Retina (tissue), 1 donor: ENCODE data around the gene BZW1.

Experiments used
- DNase-seq: peaks from one replicate; pipeline ENCODE4 v3.0.0-alpha.2; 2016

Gene BZW1

DNA sequence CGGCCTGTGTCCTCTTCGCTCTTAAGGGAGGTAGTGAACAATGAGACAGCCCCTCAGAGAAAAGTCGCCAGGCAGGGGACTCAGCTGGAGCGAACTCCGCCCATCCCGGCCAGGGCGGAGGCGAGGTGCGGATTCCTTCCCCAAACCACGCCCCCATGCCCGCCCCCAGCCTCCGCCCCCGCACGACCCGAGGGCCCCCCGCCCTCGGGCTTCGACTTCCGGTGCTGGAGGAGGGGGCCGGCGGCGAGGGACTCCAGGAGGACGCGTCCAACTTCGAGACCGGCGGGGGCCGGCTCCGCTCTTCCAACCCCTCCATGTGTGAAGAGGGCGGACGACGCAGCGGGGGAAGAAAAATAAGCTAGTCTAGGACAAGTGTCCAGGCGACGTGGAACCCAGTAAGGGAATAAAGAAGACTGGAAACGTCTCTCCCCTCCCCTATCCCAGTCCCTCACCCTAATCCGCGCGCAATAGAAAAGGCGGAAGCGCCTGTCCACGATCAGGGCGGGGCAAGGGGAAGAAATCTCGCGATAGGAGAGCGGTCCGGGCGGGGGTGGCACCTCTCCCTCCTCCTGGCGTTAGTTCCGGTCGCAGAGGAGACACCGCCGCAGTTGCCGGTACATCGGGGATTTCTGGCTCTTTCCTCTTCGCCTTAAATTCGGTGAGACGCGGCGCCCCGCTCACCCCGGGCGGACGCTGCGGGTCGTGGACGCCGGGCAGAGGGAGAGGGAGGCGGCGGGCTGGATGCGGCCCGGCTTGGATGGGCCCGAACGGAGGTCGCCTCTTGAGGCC is at the start of gene BZW1:
TSS of gene BZW1 (plus strand) at position 578 of the 789 bp plus-strand sequence. CDS start 1,308 bp downstream, outside the sequence.
- peak; percentile 99 for DNase-seq

DNA sequence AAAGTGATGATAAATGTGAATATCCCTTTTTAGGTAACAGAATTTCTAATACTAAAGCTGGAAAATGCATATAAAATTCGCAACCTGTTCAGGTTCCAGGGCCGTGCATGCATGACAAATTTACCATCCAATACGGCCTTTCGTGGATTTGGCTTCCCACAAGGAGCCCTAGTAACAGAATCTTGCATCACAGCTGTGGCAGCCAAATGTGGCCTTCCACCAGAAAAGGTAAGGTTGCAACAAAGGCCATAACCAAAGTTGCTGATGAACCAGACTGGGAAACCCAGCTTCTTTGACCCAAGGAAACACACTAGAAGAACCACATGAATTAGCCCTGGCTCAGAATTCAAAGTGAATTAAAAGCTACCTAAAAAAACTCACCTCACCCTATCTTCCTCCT is 49.6 kb upstream of the BZW1 start:
- DNase-seq, result no peak

DNA sequence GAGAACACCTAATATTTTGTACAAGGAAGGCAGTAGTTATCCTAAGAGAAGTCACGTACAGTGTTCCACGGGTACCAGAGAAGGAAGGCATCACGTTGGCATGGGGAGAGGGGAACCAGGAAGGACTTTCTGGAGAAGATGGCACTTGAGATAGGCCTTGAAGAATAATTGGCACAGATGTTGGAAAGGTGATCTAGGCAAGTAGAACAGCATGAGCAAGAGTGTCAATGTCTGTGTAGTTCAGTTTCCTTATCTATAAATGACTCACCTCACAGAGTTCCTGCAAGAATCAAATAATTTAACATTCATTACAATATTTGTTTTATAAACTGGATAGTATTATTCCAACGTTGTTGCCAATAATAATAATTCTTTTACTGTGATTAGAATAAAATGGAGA is 48.3 kb upstream of the BZW1 start:
- DNase-seq, result no peak

DNA sequence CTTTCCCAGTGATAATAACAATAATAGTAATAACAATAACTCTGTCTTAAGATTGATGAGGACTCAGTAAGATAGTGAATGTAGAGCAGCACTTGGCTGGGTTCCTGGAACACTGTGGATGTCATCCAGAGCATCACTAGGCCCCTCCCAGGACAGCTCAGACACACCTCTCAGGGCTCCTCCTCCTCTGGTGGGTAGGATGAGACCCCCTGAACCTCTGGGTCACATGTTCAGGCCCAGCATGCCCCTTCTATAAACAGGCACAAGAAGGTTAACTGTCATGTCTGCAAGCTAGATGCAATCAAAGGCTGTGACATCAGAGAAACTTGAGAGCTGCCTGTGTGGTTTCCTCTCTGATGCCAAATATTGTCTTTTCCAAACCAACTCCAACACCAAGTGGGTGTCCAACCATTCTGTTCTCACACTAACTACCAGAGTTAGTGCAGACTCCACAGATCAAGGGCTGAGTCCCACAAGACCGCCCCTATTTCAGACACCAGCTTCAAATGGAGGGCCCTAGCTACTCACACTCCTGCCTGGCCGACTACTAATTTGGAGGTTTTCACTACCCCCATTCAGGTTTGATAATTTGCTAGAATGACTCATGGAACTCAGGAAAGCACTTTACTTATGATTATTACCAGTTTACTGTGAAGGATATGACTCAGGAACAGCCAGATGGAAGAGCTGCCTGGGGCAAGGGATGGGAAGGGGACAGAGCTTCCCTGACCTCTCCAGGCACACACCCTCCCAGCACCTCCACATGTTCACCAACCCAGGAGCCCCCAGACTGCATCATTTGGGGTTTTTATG is 46.4 kb upstream of the BZW1 start:
- no peak for DNase-seq

DNA sequence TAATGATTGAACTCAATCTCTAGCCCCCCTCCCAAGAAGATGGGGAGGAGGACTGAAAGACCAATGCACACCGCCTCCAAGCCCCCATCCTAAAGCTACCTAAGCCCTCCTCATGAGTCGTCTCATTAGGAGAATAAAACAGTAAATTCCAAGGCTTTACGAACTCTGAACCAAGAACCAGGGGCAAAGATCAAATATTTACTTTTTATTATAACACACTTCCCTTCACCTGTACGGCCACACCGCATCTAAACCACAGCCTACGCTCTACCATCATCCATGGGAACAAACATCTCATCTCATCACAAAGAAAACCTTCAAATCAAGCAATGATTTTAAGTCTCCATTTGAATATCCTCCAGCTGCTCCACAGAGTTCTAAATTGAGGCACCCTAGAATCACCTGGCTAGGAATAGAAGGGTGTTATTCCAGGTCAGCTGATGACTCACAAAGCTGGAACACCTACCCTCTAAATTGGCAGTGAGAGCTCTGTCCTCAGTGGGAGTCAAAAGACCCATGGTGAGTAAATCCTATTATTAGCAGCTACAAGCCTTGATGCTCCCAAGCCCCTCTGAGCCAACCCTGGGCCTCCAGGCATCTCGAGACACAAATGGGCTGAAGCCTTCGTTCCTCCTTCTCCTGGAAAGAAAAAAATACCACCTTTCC is 45.6 kb upstream of the BZW1 start:
- no peak for DNase-seq

DNA sequence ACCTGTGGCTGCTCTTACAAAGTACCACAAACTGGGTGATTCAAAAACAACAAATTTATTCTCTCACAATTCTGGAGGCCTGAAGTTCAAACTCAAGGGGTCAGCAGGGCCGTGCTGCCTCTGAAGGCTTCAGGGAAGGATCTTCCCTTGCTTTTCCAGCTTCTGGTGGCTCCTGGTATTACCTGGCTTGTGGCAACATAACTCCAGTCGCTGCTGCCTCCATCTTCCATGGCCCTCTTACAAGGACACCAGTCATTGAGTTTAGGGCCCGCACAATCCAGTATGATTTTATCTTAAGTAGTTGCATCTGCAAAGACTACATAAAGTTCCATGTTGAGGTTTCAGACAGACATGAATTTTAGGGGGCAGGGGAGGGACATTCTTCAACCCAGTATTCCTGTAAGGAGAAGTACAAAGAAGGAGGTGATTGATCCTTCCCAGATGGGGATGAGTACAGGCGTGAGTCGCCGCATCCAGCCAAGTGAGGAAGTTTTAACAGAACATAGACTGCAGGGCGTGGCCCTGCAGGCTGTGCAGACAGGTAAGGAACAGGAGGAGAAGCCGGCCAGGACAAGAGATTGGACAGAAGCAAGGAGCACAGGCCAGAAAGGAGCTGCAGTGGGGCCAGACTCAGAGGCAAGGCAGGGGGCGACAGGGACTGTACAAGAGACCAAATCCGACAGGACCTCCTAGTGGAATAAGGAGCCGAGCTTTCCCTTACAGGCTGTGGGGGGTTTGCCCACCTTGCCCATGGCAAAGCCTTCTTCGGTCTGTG is 44.4 kb upstream of the BZW1 start:
- no peak for DNase-seq

DNA sequence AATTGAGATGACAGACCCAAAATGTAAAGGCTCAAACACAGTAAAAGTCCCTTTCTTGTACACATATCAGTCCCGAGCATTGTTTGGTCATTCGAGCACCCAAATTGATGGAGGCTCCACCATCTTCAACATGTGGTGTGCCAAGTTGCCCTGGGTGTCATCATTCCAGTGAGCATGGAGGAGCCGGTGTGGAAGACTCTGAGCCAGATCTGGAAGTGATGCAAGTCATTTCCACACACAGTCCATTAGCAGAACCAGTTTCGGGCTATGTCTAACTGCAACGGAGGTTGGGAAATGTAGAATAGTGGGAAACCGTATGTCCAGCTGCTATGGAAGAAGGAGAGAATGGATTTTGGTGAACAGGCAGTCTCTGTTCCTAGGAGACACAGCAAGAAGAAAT is 40.9 kb upstream of the BZW1 start:
- DNase-seq, result no peak

DNA sequence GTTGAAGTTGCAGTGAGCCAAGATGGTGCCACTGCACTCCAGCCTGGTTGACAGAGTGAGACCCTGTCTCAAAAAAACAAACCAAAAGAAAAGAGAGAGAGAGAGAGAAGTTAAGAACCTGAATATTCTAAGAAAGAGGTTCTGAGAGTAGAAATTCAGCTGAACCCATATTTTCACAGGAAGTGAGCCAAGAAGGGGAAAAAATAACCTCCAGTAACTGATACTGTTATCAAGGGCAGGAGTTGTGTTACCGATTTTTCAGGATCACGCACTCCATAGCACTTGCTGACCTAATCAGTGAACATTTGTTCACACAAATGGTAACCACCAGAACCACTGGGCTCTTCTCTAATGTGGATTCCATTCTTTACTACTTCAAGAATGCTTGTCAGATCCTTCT is 39.1 kb upstream of the BZW1 start:
- no peak for DNase-seq

DNA sequence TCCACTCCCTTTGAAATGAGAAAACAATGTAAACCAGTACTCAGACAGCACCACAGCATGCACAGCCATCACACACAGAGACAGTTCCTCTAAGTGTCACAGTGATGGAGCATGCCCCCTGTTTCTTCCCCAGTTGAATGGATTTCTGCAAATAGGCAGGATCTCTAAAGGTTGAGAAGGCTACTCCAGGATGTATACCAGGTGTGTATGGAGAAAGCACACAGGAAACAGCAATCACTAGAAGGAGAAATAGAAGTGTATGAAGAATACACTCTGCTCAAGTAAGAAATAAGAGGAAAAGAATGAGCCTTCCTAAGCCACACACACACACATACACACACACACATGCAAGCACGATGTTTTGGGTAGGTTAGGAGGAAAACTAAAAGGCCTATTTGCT is 38.6 kb upstream of the BZW1 start:
- DNase-seq, result no peak

DNA sequence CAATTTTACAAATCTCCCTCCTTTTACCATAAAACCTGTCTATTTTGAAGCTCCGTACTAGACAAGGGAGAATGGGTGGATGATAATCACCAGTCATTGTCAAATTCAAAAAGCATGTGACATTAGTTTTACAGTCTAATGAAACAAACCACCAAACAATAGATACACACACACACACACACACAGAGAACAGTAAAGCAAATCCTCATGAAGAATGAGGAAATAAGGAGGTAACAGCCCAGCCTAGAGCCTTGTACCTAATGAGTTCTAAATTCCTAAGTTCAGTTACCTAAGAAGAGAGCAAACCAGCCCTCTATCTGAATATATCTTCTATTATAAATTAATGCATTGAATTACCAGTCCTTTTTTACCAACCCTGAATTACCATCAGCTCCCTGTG is 36.8 kb upstream of the BZW1 start:
- DNase-seq, result no peak

DNA sequence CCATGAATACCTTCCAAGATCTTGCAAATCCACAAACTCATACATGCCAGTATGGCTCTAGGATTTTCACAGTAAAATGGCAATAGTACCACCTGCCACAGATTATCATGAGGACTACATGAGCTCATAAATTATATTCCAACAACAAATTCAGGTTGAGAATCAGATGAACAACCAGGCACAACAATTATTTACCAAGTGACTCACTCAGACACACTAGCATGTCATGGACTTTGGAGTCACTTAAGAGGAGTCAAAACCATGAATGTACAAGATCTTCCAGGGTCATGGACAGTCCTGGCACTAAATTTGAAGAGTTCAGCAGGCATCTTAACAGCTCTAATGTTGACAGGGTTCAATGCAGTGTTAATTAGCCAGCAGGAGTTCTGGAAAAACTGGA is 34.4 kb upstream of the BZW1 start:
- DNase-seq, result no peak

DNA sequence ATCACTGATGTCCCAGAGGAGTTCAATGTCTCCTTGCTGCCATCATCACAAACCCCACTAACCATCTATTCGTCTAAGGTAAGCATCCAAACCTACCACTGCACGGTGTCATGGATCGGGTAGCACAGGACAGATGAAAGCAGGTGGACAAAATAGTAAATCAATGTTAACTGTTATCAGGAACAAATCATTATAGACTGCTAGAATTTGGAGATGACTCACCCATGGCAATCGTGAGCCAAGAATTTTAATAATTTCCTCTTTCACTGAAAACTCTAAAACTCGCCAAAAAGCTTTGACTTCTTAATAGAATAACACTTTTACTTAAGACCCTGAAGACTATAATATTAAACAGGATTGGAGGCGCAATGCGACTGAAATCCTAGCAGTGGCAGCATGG is 33.7 kb upstream of the BZW1 start:
- no peak for DNase-seq

DNA sequence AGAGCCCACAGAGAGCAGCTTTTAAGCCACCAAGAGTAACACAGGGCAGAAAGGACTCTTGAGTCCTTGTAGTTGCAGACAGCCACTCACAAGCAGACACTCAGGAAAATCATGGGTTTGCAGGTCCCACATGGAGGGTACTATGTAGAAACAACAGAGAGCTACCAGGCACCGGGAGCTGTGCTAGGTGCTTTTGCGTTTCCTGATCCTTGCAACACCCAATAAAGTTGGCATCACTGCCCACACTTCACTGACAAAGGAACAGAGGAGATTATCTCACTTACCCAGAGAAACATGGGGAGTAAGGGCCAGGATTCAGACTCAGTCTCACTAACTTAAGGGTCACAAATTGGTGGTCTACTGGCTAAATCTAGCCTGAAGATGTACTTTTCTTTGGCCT is 32.5 kb upstream of the BZW1 start:
- DNase-seq, result no peak

DNA sequence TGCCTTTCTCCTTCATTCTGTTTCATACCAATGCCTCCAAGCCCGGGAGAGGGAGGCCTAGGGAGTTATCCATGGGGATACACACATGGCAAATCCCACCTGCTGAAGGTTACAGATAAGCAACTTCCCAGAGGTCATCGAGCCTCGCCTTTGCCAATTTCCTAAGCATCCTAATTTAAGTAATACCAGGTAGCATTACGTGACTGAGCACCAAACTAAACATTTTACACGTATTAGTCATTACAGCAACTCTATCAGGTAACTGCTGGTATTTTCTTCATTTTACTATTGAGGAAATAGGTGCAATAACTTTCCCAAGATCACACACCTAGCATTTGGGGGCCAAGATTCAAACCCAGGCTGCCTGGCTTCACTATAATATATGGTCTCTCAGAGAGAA is 30.1 kb upstream of the BZW1 start:
- DNase-seq, result no peak

DNA sequence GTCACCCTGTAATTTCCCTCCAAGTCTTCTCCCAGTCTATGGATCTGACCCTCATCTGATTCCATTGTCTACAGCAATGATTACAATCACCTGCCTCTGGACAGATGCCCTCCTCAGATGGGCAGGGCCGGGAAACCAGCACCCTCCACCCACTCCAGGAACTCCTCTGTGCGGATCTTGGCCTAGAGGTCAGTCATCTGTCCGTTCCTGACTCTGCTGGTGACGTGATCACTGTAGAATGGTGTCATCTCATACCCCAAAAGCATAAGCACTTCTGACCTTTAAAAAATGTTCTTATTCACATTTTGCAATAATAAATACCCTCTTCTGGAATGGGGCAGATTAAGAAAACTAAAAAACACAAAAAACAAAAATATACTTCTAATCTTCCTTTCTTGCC is 29.5 kb upstream of the BZW1 start:
- DNase-seq, result no peak

DNA sequence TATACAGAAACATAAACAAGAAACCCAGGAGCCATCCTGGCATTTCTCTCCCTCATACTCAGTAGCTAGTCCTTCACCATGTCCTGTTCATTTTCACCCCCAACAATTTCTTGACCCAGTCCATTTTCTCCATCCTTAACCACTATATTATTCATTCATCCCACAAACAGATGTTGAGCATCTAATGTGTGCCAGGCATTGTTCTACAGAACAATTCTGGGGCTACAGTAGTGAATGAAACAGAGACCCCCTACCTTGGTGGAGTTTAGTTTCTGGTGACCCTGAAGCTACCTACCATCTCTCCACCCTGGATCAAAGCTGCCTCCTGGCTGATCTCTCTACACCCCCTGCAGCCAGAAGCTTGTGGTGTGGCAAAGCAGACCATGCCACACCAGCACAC is 27.5 kb upstream of the BZW1 start:
- DNase-seq, result no peak

DNA sequence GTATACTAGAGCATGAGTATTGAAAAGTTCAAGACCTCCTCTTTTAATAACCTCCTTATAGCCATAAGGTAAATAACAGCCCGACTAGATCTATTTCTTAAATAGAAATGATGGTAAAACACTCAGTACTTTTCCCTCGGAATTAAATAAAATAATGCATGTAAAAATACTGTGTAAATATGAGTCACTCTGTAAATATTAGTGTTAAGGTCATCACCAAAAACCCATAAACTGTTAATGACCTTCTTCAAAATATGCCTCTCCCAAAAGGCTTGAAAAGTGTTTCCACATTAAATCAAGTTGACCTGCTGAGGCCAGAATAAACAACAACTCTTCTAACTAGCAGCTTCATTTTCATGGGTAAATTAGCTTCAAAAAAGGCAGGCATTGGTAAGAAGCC is 25.3 kb upstream of the BZW1 start:
- no peak for DNase-seq

DNA sequence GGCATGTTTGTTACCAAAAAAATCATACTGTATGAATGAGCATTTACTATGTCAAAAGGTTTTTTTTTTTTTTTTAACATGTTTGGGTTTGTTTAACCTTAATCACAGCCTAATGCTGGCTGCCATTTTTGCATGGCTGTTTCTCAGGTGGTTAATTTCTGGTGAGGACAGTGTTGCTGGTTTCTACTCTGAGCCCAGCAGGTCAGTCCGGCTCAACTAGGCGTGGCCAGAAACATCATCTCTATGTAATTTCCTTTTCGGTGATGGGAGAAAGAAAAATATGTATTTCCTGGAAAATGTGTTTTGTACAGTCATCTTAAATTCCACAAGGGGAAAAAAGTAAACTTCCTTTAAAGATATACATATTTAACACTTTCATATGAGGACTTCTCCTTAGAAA is 24.9 kb upstream of the BZW1 start:
- DNase-seq, result no peak

DNA sequence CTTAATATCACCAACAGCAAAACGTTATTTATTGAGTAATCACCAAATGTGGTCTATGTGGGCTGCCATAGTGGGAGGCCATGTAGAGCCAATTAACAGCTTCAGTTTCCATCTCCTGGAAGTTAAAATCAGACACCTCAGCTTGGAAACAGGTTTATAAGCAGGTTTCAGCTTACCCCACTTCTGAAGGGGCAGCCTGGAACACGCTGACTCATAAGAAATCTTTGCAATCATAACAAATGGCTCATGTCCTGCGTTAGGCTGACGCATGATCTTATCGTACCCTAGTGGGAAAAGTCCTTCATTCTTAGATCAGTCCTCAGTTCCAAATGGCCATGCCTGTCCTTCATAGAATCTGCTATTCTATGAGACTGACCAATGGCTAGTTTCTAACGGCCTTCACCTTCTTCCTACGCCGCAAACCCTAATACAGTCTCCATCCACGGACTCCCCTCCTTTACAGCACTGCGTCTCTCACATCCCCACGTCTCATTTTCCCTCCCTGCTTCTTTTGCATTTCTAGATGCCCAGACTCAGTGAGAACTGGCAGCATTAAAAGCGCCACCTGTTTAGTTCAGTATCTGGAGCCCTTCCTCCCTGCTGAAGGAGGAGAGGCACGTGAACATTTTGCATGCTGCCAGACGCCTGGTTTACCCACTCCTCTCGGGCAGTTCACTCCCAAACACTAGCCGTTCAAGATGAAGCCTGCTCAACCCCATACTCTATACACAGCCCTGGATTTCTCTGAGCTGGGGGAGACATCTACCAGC is 24.2 kb upstream of the BZW1 start:
- no peak for DNase-seq

DNA sequence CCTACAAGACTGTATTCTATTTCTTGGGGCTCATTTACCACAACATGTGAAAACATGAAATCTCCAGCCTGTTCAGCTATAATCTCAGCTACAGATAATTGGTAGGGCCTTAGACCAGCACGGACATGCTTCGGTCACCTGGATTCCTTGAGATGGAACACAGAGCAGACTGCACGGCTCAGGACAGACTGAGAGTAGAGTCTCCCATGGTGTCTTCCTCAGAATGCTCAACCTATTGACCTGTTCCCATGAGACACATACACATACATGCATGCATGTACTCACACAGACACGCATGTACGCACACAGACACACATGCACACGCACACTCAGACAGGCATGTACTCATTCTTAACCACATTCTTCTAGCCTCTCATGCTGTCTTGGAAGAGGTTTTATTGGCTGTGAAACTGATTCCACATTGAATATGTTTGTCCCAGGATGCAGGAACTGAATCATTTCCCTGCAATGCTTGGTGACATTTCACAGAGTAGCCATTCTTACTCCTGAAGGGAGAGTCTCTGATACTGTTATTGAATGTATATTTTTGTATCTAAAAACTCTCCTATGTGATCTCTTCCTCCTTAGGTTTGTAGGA is 23.5 kb upstream of the BZW1 start:
- no peak for DNase-seq

DNA sequence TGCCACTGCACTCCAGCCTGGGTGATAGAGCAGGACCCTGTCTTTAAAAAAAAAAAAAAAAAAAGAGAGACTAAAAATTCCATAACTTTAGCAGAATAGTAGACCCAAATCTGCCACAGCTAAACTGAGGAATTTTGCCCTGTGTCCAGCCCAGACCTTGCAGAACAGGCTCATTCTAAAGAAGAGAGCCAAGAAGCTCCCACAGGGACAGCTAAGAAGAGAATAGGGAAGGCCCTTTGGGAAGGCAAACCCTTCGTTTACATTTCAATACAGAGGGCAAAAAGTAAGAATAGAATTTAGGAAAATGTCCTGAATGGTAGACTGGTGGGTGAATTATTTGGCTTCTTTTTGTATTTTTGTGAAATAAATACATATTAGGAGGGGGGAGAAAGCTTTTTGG is 21.5 kb upstream of the BZW1 start:
- no peak for DNase-seq

DNA sequence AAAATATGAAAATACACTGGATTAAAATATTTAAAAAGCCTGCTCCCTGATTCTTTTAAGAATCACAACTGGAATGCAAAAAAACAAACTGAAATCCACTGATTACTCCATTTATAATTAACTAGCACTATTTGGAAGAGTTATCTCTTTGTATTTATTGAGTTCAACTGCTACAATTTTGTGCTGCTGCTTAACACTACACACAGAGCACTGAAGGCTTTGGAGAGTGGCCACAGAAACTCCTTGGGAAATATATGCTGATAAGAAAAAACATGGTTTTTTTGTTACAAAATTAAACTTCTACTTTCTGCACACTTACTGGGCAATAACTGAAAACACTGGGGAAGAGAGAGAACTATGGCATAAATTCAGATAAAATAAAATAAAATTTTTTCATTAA is 19.8 kb upstream of the BZW1 start:
- no peak for DNase-seq
